CD4-positive, alpha-beta T cell (primary cell): Measurements from ENCODE around the gene NTM. TPM values are rescaled to one million over a fixed set of nuclear protein-coding genes. Genes with fewer than 3 reads are reported as not detected.

Source experiments
- ATAC-seq: fragments of 200-7000 bp; cut with Tn5 transposase; one replicate; pipeline ENCODE4 v1.10.0; 2022; ENCODE audit warnings: mild to moderate bottlenecking; ENCODE audit not compliant: poor library complexity
- CTCF ChIA-PET: fragments of 350-600 bp; sonication (Branson Sonifier 250); formaldehyde crosslinking; loops from one replicate; lab custom pipeline; 2021; ENCODE audit warnings: antibody characterized with exemption, inconsistent platforms; lab: Charles Lee
- POLR2A ChIA-PET: fragments of 350-600 bp; sonication (Branson Sonifier 250); formaldehyde crosslinking; loops from one replicate; lab custom pipeline; 2021; ENCODE audit warnings: antibody characterized with exemption, inconsistent platforms; lab: Charles Lee
- DNase-seq, 14 experiments: peaks; one replicate each; pipeline ENCODE4 v3.0.0-alpha.2; 2013 to 2020; ENCODE audit warnings: mixed read lengths in 2 of 14
- H3K27ac ChIP-seq, 2 donors: one replicate each; pipeline versions ENCODE4 v1.5.1 to v1.7.0; 2013; ENCODE audit warnings: low read length in 2 of 2, low read depth in 1 of 2, mild to moderate bottlenecking in 1 of 2
- H3K27me3 ChIP-seq, 2 experiments: 1 replicate in 1 of 2; 2 replicates in 1 of 2; pipeline versions ENCODE4 v1.6.1 to v1.7.0; 2013; ENCODE audit warnings: low read length in 2 of 2, control low read depth in 1 of 2, mild to moderate bottlenecking in 1 of 2, moderate library complexity in 1 of 2; ENCODE audit not compliant: insufficient read depth in 2 of 2, control insufficient read depth in 1 of 2
- H3K36me3 ChIP-seq: one replicate; pipeline ENCODE4 v1.6.1; 2013; ENCODE audit warnings: low read length, control low read depth; ENCODE audit not compliant: insufficient read depth
- H3K4me1 ChIP-seq: one replicate; pipeline ENCODE4 v1.6.1; 2013; ENCODE audit warnings: low read length, control low read depth; ENCODE audit not compliant: insufficient read depth
- H3K4me3 ChIP-seq: one replicate; pipeline ENCODE4 v1.5.1; 2013; ENCODE audit warnings: mild to moderate bottlenecking, low read length, moderate library complexity
- H3K9me3 ChIP-seq, 2 experiments: 1 replicate in 1 of 2; 2 replicates in 1 of 2; pipeline versions ENCODE4 v1.6.1 to v1.7.0; 2013; ENCODE audit warnings: low read length in 2 of 2, mild to moderate bottlenecking in 2 of 2, control low read depth in 1 of 2, moderate library complexity in 1 of 2; ENCODE audit not compliant: control insufficient read depth in 1 of 2, insufficient read depth in 1 of 2
- H3K27ac Mint-ChIP-seq: one replicate; pipeline ENCODE4 v1.8.0; 2020; ENCODE audit warnings: mixed read lengths
- H3K27me3 Mint-ChIP-seq: one replicate; pipeline ENCODE4 v1.8.0; 2021; ENCODE audit warnings: mixed read lengths
- H3K36me3 Mint-ChIP-seq: one replicate; pipeline ENCODE4 v1.8.0; 2021; ENCODE audit warnings: low read depth, mixed read lengths
- H3K4me1 Mint-ChIP-seq: one replicate; pipeline ENCODE4 v1.8.0; 2021; ENCODE audit warnings: low read depth, mixed read lengths
- H3K4me3 Mint-ChIP-seq: one replicate; pipeline ENCODE4 v1.8.0; 2020; ENCODE audit warnings: mild to moderate bottlenecking, mixed read lengths
- H3K9me3 Mint-ChIP-seq: one replicate; pipeline ENCODE4 v1.8.0; 2020; ENCODE audit warnings: mixed read lengths
- CTCF ChIP-seq: fragments of 200-600 bp; IDR thresholded peaks from one replicate; pipeline ENCODE4 v1.8.0; 2022; ENCODE audit warnings: antibody characterized with exemption, mild to moderate bottlenecking
- intact Hi-C, 2 experiments: fragments of 100-400 bp; cut with DNase I in 1 of 2; cut with micrococcal nuclease in 1 of 2; formaldehyde crosslinking; loops; one replicate each; pipeline versions ENCODE4 v1.15.1 to v1.9.0; 2023 to 2025; cut with DNase I, micrococcal nuclease
- total RNA-seq, 174 experiments: library from RNA in 2 of 174; stranded (reverse) in 2 of 174; gene quantifications; one replicate each; pipeline ENCODE4 v1.2.3 and lab custom pipeline; 2021 to 2026

Gene NTM
- total RNA-seq, 2 experiments from 2014 or later: not detected

GRCh38 chr11:132251061-132251460, 880.6 kb downstream of the NTM start:
- H3K27me3 Mint-ChIP-seq: no peaks in the 10 kb centered on the region
- no peaks in the 10 kb centered on the region for H3K4me1 Mint-ChIP-seq
- H3K4me3 ChIP-seq: no peak overlapping the region
- ATAC-seq (no peak), DNase-seq (no peak)
- H3K36me3 ChIP-seq: no peaks in the 10 kb centered on the region
- ChIA-PET POLR2A (no interaction called here), CTCF (no interaction called here)
- H3K9me3 Mint-ChIP-seq: no peaks in the 10 kb centered on the region
- H3K9me3 ChIP-seq: peaks cover 0 to 5% of the 10 kb centered on the region in 2 experiments
- H3K4me3 Mint-ChIP-seq: no peak overlapping the region
- no peak overlapping the region for H3K27ac Mint-ChIP-seq
- no peak for TF ChIP-seq CTCF
- H3K4me1 ChIP-seq: no peaks in the 10 kb centered on the region
- H3K27me3 ChIP-seq: no peaks in the 10 kb centered on the region
- intact Hi-C loops: no loop called here
- no peaks in the 10 kb centered on the region for H3K36me3 Mint-ChIP-seq
- no peak overlapping the region for H3K27ac ChIP-seq

GRCh38 chr11:132253469-132254264, 883.3 kb downstream of the NTM start:
- CTCF ChIA-PET: no interaction called here

GRCh38 chr11:132254906-132255305, 884.5 kb downstream of the NTM start:
- no peak for TF ChIP-seq CTCF
- no peaks in the 10 kb centered on the region for H3K27me3 ChIP-seq
- ATAC-seq: no peak

More at GRCh38 chr11:132253469-132254264, 883.3 kb downstream of the NTM start:
- Mint-ChIP-seq H3K27me3 (no peaks in the 10 kb centered on the region), H3K36me3 (no peaks in the 10 kb centered on the region), H3K9me3 (no peaks in the 10 kb centered on the region), H3K27ac (no peak overlapping the region), H3K4me1 (no peaks in the 10 kb centered on the region), H3K4me3 (no peak overlapping the region)
- ATAC-seq (no peak), DNase-seq (no peak)
- intact Hi-C loops: no loop called here
- H3K27ac ChIP-seq: no peak overlapping the region
- no peaks in the 10 kb centered on the region for H3K4me1 ChIP-seq
- POLR2A ChIA-PET: no interaction called here
- H3K36me3 ChIP-seq: no peaks in the 10 kb centered on the region
- peaks cover 0 to 14% of the 10 kb centered on the region in 2 experiments for H3K9me3 ChIP-seq
- H3K4me3 ChIP-seq: no peak overlapping the region
- no peak for TF ChIP-seq CTCF
- no peaks in the 10 kb centered on the region for H3K27me3 ChIP-seq

More at GRCh38 chr11:132254906-132255305, 884.5 kb downstream of the NTM start:
- DNase-seq: no peak
- no peaks in the 10 kb centered on the region for H3K36me3 Mint-ChIP-seq
- Histone ChIP-seq H3K36me3 (no peaks in the 10 kb centered on the region), H3K9me3 (peaks cover 0 to 14% of the 10 kb centered on the region in 2 experiments), H3K27ac (no peak overlapping the region), H3K4me1 (no peaks in the 10 kb centered on the region), H3K4me3 (no peak overlapping the region)
- no peaks in the 10 kb centered on the region for H3K4me1 Mint-ChIP-seq
- H3K4me3 Mint-ChIP-seq: no peak overlapping the region
- CTCF ChIA-PET: no interaction called here
- intact Hi-C loops: no loop called here
- H3K27me3 Mint-ChIP-seq: no peaks in the 10 kb centered on the region
- no peaks in the 10 kb centered on the region for H3K9me3 Mint-ChIP-seq
- POLR2A ChIA-PET: no interaction called here
- no peak overlapping the region for H3K27ac Mint-ChIP-seq
